K562 (cell line): ENCODE results near the gene UNC45B. TPM values are rescaled to one million over a fixed set of nuclear protein-coding genes. Genes with fewer than 3 reads are reported as not detected.

Experiments
- ATAC-seq: fragments of 200-7000 bp; cut with Tn5 transposase; 3 replicates; pipeline ENCODE4 v1.9.1; 2020; ENCODE audit warnings: moderate library complexity
- BruUV-seq: library from RNA; stranded (reverse); fragments of 400-500 nt; replicated peaks from 2 replicates; lab custom pipeline; 2021; lab: Mats Ljungman, UMichigan
- CTCF ChIA-PET: fragments of 300-600 bp; formaldehyde crosslinking; extraction: SDS; loops from one replicate; lab custom pipeline; 2021; ENCODE audit warnings: low intra/inter-chr PET ratio; lab: Yijun Ruan, JAX
- POLR2A ChIA-PET: fragments of 300-600, 350-650 bp; sonication (Branson Sonifier 250); formaldehyde crosslinking; extraction: SDS; loops from one replicate; lab custom pipeline; 2021; ENCODE audit warnings: antibody characterized with exemption, inconsistent platforms; lab: Yijun Ruan, JAX
- DNase-seq, 4 experiments: peaks; one replicate each; pipeline versions ENCODE4 v3.0.0 to v3.0.0-alpha.2; 2011 to 2018; ENCODE audit warnings: low spot score in 3 of 4, mixed read lengths in 3 of 4; ENCODE audit errors: extremely low read depth in 1 of 4
- FAIRE-seq: peaks from 2 replicates; lab custom pipeline; 2011; peaks lifted over from hg19 to GRCh38; lab: Jason Lieb, UNC
- H2AFZ ChIP-seq: 2 replicates; pipeline ENCODE4 v1.6.0; 2011; ENCODE audit warnings: low read depth, low read length, control low read depth, inconsistent platforms
- H3K27ac ChIP-seq: fragments of 200-600 bp; 3 replicates; pipeline ENCODE4 v1.8.0; 2011; ENCODE audit warnings: low read depth, mild to moderate bottlenecking, control low read depth, inconsistent platforms, low read length, moderate library complexity, mixed read lengths; ENCODE audit errors: extremely low read depth
- H3K27me3 ChIP-seq, 2 experiments: fragments of 300-600 bp in 1 of 2; 2 replicates in 1 of 2; 3 replicates in 1 of 2; pipeline versions ENCODE4 v1.6.0 to v1.8.0; 2011; ENCODE audit warnings: inconsistent platforms in 2 of 2, low read length in 2 of 2, mild to moderate bottlenecking in 1 of 2, mixed read lengths in 1 of 2, moderate library complexity in 1 of 2; ENCODE audit not compliant: control insufficient read depth in 2 of 2, insufficient read depth in 2 of 2
- H3K36me3 ChIP-seq: fragments of 300-600 bp; 3 replicates; pipeline ENCODE4 v1.8.0; 2011; ENCODE audit warnings: mild to moderate bottlenecking, low read length, inconsistent platforms; ENCODE audit not compliant: control insufficient read depth, insufficient read depth
- H3K4me1 ChIP-seq, 2 experiments: fragments of 200-600 bp in 1 of 2; replicated peaks in 1 of 2; 2 replicates in 1 of 2; 3 replicates in 1 of 2; pipeline versions ENCODE4 v1.5.1 to v1.8.0; 2011; ENCODE audit warnings: inconsistent platforms in 2 of 2, low read length in 2 of 2, mild to moderate bottlenecking in 1 of 2, mixed read lengths in 1 of 2, moderate library complexity in 1 of 2; ENCODE audit not compliant: control insufficient read depth in 2 of 2, insufficient read depth in 2 of 2
- H3K4me2 ChIP-seq: 2 replicates; pipeline ENCODE4 v1.6.1; 2011; ENCODE audit warnings: low read length, control low read depth, inconsistent platforms, mixed read lengths; ENCODE audit not compliant: insufficient read depth
- H3K4me3 ChIP-seq: fragments of 200-600 bp; sonication (generic), shearing (Covaris generic); 2 replicates; pipeline ENCODE4 v1.5.1; 2016; ENCODE audit warnings: control low read depth, inconsistent platforms
- H3K79me2 ChIP-seq: fragments of 200-600 bp; 3 replicates; pipeline ENCODE4 v1.8.0; 2011; ENCODE audit warnings: low read length, inconsistent platforms; ENCODE audit not compliant: control insufficient read depth, insufficient read depth
- H3K9ac ChIP-seq, 2 experiments: 2 replicates each; pipeline versions ENCODE4 v1.6.0 to v1.6.1; 2011; ENCODE audit warnings: low read depth in 2 of 2, low read length in 2 of 2, control low read depth in 1 of 2, inconsistent platforms in 1 of 2, mild to moderate bottlenecking in 1 of 2, mixed read lengths in 1 of 2; ENCODE audit not compliant: insufficient read depth in 1 of 2
- H3K9me1 ChIP-seq: one replicate; pipeline ENCODE4 v1.6.0; 2011; ENCODE audit warnings: inconsistent platforms, mild to moderate bottlenecking, low read length, moderate library complexity; ENCODE audit not compliant: control insufficient read depth, insufficient read depth
- H3K9me3 ChIP-seq: replicated peaks from 2 replicates; pipeline ENCODE4 v1.5.1; 2011; ENCODE audit warnings: low read depth, low read length, inconsistent platforms; ENCODE audit not compliant: control insufficient read depth, insufficient read depth
- H4K20me1 ChIP-seq: replicated peaks from 2 replicates; pipeline ENCODE4 v1.6.1; 2011; ENCODE audit warnings: low read length, inconsistent platforms, mixed read lengths; ENCODE audit not compliant: control insufficient read depth, insufficient read depth
- BDP1 ChIP-seq: IDR thresholded peaks from 3 replicates; pipeline ENCODE4 v1.6.1; 2011; ENCODE audit not compliant: insufficient read length, insufficient read depth
- CBX2 ChIP-seq: fragments of 200-600 bp; sonication (generic); IDR thresholded peaks from one replicate; pipeline ENCODE4 v1.6.1; 2012; ENCODE audit warnings: mild to moderate bottlenecking, low read length, inconsistent platforms; ENCODE audit not compliant: insufficient read depth, poor library complexity, severe bottlenecking
- CREM ChIP-seq: IDR thresholded peaks from 2 replicates; pipeline ENCODE4 v1.6.1; 2014; ENCODE audit warnings: antibody characterized with exemption, low read depth
- EGR1 ChIP-seq: fragments of 450-650 bp; conservative IDR thresholded peaks from 2 replicates; pipeline ENCODE4 v1.6.1; 2017; ENCODE audit warnings: mild to moderate bottlenecking
- EHMT2 ChIP-seq: fragments of 450-650 bp; IDR thresholded peaks from 2 replicates; pipeline ENCODE4 v1.6.1; 2018; ENCODE audit warnings: antibody characterized with exemption
- IFI16 ChIP-seq: fragments of 250-450 bp; sonication (Bioruptor Pico); IDR thresholded peaks from 2 replicates; pipeline ENCODE4 v2.1.2; 2022; ENCODE audit warnings: mild to moderate bottlenecking, inconsistent platforms
- ILF3 ChIP-seq: fragments of 450-650 bp; IDR thresholded peaks from 2 replicates; pipeline ENCODE4 v1.6.1; 2018; ENCODE audit warnings: antibody characterized with exemption, mild to moderate bottlenecking, moderate library complexity, borderline replicate concordance
- KDM1A ChIP-seq, 2 experiments: fragments of 450-650 bp; IDR thresholded peaks; 2 replicates each; pipeline ENCODE4 v1.6.1; 2016; ENCODE audit warnings: mild to moderate bottlenecking in 2 of 2
- MIER1 ChIP-seq: fragments of 450-650 bp; IDR thresholded peaks from 2 replicates; pipeline ENCODE4 v1.6.1; 2016; ENCODE audit warnings: antibody characterized with exemption, mild to moderate bottlenecking, low read depth
- MTA2 ChIP-seq: fragments of 450-650 bp; IDR thresholded peaks from 2 replicates; pipeline ENCODE4 v1.6.1; 2016; ENCODE audit warnings: low read depth
- NFE2 ChIP-seq: IDR thresholded peaks from 2 replicates; pipeline ENCODE4 v1.6.1; 2014; ENCODE audit warnings: antibody characterized with exemption, low read depth
- OTX1 ChIP-seq: fragments of 450-650 bp; formaldehyde crosslinking; IDR thresholded peaks from 2 replicates; pipeline ENCODE4 v1.4.0; 2022; ENCODE audit warnings: mild to moderate bottlenecking
- RBM34 ChIP-seq: fragments of 200-400 bp; formaldehyde crosslinking; IDR thresholded peaks from 2 replicates; pipeline ENCODE4 v1.6.1; 2018; ENCODE audit warnings: low read length, borderline replicate concordance; ENCODE audit not compliant: insufficient read depth
- SP1 ChIP-seq: sonication (generic); formaldehyde crosslinking; IDR thresholded peaks from 2 replicates; pipeline ENCODE4 v1.8.1; 2022; ENCODE audit warnings: mild to moderate bottlenecking, missing genetic modification reagents
- ZBTB8A ChIP-seq: fragments of 450-650 bp; IDR thresholded peaks from 2 replicates; pipeline ENCODE4 v1.6.1; 2018; ENCODE audit warnings: mild to moderate bottlenecking, moderate library complexity; ENCODE audit not compliant: partially characterized antibody
- ZFPM2 ChIP-seq: fragments of 250-450 bp; sonication (Bioruptor Pico); IDR thresholded peaks from 2 replicates; pipeline ENCODE4 v1.5.1; 2022; ENCODE audit warnings: mild to moderate bottlenecking
- ZNF217 ChIP-seq: sonication (generic); formaldehyde crosslinking; IDR thresholded peaks from 2 replicates; pipeline ENCODE4 v1.8.0; 2022; ENCODE audit warnings: mild to moderate bottlenecking, missing genetic modification reagents
- ZNF507 ChIP-seq: conservative IDR thresholded peaks from 2 replicates; pipeline ENCODE4 v1.6.1; 2017; ENCODE audit warnings: missing genetic modification characterization, missing compliant biosample characterization
- ZNF830 ChIP-seq: fragments of 250-450 bp; sonication (Bioruptor Pico); IDR thresholded peaks from 2 replicates; pipeline ENCODE4 v1.5.0; 2021; ENCODE audit warnings: mild to moderate bottlenecking
- WGBS: fragments of 100-300 bp; shearing (Covaris generic); methylation state at CpG from one replicate; pipeline ENCODE4 v1.1.6; 2016; ENCODE audit warnings: low coverage, mixed read lengths; ENCODE audit not compliant: insufficient coverage; ENCODE audit errors: missing lambda C conversion rate; 5-methylcytosine and 5-hydroxymethylcytosine counted together
- in situ Hi-C: fragments of 300-500 bp; cut with MboI; formaldehyde crosslinking; loops from 4 replicates; pipeline ENCODE4 v1.15.0; 2018; ENCODE audit warnings: inconsistent platforms, mixed read lengths
- intact Hi-C: fragments of 100-400 bp; cut with micrococcal nuclease; formaldehyde crosslinking; loops from 2 replicates; pipeline ENCODE4 v1.14.2; 2022
- polyA plus RNA-seq, 8 experiments: library from polyadenylated mRNA; depleted of rRNA in 4 of 8; stranded (reverse) in 5 of 8; unstranded in 3 of 8; fragments of >200 nt; fragmentation: Nextera tagmentation in 2 of 8; fragmentation: Illumina TruSeq in 1 of 8; extraction: Ambion mirVana in 2 of 8; extraction: Trizol in 1 of 8; gene quantifications; 2 replicates each; pipeline versions ENCODE4 v1.2.1 to v1.2.3, GENCODE V29; 2011 to 2014; ENCODE audit warnings: inconsistent platforms in 1 of 8, missing spikeins in 1 of 8
- total RNA-seq, 7 experiments: library from RNA; depleted of rRNA in 6 of 7; stranded (reverse); fragments of >200 nt in 6 of 7; fragmentation: Illumina TruSeq in 2 of 7; extraction: Trizol in 2 of 7; gene quantifications; 2 replicates each; pipeline versions ENCODE4 v1.2.1 to v1.2.3, GENCODE V29; 2011 to 2021; ENCODE audit warnings: low replicate concordance in 1 of 7
- TF ChIP-seq, protein P1 (sequence below): sonication (generic); formaldehyde crosslinking; IDR thresholded peaks from 2 replicates; pipeline ENCODE4 v1.8.0; 2022; ENCODE audit warnings: mild to moderate bottlenecking, missing genetic modification reagents, borderline replicate concordance

The UNC45B gene
- total and polyA plus RNA-seq, 9 of the 15 experiments (the other 6 are each of a cell fraction or from before 2014, with no cell fraction given), result not detected

- no peaks in the 10 kb centered on the region for H3K9me1 ChIP-seq
- H3K36me3 ChIP-seq, result no peaks in the 10 kb centered on the region
- intact Hi-C loops (no loop called here), in situ Hi-C loops (no loop called here)
- no peak overlapping the region for H3K9ac ChIP-seq
- H3K4me2 ChIP-seq, result no peak overlapping the region
- TF ChIP-seq ILF3 (no peak), ZFPM2 (CRISPR knock-in tag) (no peak), CBX2 (no peak), MTA2 (no peak), EHMT2 (no peak), ZNF217 (CRISPR knock-in tag) (no peak), EGR1 (no peak), BDP1 (no peak), RBM34 (no peak), MIER1 (no peak), SP1 (CRISPR knock-in tag) (no peak), ZNF830 (CRISPR knock-in tag) (no peak), KDM1A (IDR thresholded peaks at IDR 0.05) (no peak), ZNF507 (tag) (no peak), CREM (no peak), ZBTB8A (no peak), NFE2 (no peak), IFI16 (CRISPR knock-in tag) (no peak), OTX1 (CRISPR knock-in tag) (no peak)
- TF ChIP-seq, protein P1, sequence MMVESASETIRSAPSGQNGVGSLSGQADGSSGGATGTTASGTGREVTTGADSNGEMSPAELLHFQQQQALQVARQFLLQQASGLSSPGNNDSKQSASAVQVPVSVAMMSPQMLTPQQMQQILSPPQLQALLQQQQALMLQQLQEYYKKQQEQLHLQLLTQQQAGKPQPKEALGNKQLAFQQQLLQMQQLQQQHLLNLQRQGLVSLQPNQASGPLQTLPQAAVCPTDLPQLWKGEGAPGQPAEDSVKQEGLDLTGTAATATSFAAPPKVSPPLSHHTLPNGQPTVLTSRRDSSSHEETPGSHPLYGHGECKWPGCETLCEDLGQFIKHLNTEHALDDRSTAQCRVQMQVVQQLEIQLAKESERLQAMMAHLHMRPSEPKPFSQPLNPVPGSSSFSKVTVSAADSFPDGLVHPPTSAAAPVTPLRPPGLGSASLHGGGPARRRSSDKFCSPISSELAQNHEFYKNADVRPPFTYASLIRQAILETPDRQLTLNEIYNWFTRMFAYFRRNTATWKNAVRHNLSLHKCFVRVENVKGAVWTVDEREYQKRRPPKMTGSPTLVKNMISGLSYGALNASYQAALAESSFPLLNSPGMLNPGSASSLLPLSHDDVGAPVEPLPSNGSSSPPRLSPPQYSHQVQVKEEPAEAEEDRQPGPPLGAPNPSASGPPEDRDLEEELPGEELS (CRISPR knock-in tag), result no peak
- H4K20me1 ChIP-seq, result no peaks in the 10 kb centered on the region
- H3K4me3 ChIP-seq, result no peak overlapping the region
- no peak for FAIRE-seq
- POLR2A ChIA-PET, result no interaction called here
- no peaks in the 10 kb centered on the region for H3K4me1 ChIP-seq
- peaks cover 2 to 11% of the 10 kb centered on the region in 2 experiments; a peak in 2 of 5 replicates for H3K27me3 ChIP-seq
- no peak overlapping the region for H2AFZ ChIP-seq
- WGBS, result 0% methylated on average over 1 of the region's 1 CpG
- no peaks in the 10 kb centered on the region for H3K9me3 ChIP-seq
- no peak for DNase-seq
- no peak overlapping the region for H3K27ac ChIP-seq
- no peaks in the 10 kb centered on the region for H3K79me2 ChIP-seq
- no TSS peak for BruUV-seq
- ATAC-seq, result no peak
- CTCF ChIA-PET, result no interaction called here
Measured at GRCh38 chr17:35229638-35230037, 82.0 kb downstream of the UNC45B start.
